ENCODE results near the gene ABCC2.

- no peak for TF ChIP-seq EZH2 (IDR thresholded peaks at IDR 0.05; ENCODE audit: insufficient read depth, poor library complexity, severe bottlenecking)
- no peak for TF ChIP-seq EZH2phosphoT487 (IDR thresholded peaks at IDR 0.05; ENCODE audit: insufficient read depth, low read depth)
These were observed 49.1 kb upstream of the ABCC2 start for GRCh38 chr10:99733366-99733765.
